LHCN-M2 (cell line): ENCODE measurements around the gene NRCAM. TPM values are rescaled to one million over a fixed set of nuclear protein-coding genes. Genes with fewer than 3 reads are reported as not detected.
A peak's percentile ranks its signal among the peaks of the same experiment; 100 is the strongest.

Experiments used
- DNase-seq: peaks from one replicate; pipeline ENCODE4 v3.0.0-alpha.2; 2012; ENCODE audit warnings: low read depth
- total RNA-seq: library from RNA; depleted of rRNA; stranded (reverse); fragments of >200 nt; gene quantifications from 2 replicates; pipeline ENCODE4 v1.2.3, GENCODE V29; 2014

The NRCAM gene
- total RNA-seq, 1 experiment from 2014 or later: 8.9 TPM

DNA sequence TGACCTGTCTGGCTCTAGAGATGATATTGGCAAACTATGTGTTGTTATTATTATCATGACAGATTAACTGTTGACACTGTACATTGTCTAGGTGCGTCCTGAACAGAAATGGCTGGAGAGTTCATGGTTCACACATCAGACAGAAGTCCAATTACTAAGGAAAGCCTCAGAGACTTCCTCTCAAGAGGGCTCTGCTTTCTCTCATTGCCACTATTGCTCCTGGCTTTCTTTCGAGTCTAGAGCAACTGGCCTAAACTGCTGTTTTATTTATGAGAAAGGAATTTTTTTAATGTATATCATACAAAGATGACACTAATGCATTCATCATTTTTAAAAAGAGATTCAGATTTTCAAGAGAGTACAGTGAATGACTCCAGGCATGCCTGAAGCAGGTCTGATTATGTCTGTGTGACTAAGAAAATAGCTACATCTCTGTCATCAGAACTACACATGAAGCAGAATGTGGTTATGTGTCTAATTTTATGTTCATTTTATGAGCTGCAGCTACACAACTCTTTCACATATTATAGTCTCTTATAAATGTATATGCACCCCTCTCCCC lies 30.4 kb downstream of the NRCAM start:
- DNase-seq: no peak

DNA sequence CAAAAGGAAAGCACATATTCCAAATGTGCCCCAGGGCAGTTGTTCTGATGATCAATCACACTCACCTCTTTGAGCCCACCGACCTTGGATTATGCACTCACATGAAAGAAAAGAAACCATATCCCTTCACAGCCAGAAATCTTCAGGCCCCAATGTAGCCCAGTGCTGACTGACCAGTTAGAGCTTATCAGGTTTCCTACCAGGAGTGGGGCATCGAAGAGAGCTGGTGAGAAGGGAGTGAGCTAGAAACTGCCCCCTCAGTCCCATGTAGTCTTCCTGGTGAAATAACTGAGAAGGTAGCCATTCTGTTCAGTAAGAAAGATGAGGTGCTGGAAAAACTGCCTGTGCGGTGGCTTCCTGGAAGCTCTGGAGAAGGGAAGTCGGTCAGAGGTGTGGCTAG lies 32.2 kb downstream of the NRCAM start:
- no peak for DNase-seq

DNA sequence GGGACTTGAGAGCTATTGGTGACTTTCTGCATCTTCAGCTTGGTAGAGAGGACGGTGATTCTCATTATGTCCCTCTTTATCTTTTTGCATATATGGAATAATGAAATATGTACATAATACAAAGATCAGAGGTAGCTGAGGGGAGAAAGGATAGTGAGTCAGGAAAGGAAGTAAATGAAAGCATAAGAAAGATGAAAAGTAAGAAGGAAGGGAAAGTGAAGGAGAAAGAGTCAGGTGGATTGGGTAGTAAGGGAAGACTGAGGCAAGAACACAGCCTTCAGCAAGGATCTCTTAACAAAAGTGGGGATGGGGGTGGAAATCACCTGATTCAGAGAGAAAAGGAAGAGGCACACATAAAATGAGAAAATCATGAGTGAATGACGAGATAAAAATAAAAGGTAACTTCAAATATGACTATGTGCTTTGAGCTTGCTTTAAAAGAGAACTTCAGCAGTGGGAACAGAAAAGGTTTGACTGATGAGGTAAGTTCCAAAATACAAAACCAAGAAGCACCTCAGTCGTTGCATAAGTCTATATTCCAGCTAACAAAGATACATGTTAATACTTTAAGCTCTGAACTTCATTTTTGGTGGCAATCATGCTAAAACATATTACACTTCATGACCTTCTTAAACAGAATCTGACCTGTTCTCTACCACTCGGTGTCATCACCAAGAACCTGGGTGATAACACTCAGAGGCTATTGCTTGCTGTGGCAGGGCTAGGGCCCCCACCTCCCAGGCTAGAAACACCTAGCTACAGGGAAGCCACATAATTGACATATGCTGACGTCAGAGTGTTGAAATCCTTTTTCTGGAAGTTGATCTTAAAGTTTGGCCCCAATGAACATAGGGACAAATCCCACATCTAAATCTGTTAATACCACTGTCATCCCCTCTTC lies 32.9 kb downstream of the NRCAM start:
- DNase-seq: no peak

GRCh38 chr7:108421720-108422331 lies 34.4 kb downstream of the NRCAM start:
- DNase-seq: no peak

DNA sequence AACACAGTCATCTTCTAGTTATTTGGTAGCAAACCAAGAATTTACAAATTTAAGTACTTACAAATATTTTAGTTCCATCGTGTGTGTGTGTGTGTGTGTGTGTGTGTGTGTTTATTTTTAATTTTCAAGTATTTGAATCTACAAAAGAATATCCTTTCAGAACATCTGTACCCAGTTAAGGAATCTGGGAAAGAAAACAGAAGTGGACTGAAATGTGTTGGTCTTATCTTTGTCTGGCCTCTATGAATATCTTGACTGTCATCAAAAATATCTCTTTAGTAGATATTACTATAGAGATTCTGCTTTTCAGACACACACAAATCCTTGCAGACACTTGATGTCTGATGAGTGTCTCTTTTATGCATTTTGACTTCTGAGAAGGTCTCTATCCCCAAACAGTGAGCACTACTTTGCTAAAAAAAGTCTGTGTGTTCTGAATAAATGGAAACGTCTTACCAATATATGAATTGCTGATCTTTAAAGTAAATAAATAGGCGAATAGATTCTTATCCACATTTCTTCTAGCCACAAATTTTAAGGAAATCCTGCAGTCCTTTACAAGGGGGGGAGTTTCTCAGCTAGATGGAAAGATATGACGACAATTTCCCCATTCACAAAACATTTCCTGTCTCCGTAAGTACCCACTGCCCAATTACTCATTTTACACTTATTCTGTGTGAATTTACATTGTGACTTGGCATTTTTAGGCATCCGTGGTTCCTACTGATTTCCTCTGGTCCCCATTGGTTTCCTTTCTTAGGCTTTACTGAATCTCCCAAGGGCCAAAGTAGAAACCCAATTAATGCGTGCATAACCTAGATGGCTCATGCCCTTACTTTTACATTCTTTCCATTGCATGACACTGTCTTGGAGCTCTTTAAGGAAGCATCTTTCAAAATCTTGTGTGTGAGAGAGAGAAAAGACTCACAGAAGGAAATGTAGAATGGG lies 36.0 kb downstream of the NRCAM start:
- no peak for DNase-seq

GRCh38 chr7:108418946-108419345 lies 37.3 kb downstream of the NRCAM start:
- DNase-seq: no peak

GRCh38 chr7:108417926-108418325 lies 38.3 kb downstream of the NRCAM start:
- peak; percentile 70 for DNase-seq

DNA sequence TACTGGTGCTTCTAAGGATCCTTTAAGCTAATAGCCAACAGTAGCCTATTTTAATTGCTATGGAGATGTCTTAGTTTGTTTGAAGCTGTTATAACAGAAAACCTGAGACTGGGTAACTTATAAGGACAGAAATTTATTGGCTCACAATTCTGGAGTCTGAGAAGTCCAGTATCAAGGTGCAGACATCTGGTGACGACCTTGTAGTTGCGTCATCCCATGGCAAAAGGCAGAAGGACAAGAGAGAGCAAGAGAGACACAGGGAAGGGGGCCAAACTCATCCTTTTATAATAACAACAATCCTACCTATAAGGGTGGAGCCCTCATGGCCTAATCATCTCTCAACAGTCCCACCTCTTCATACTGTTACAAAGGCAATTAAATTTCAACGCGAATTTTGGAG lies 39.1 kb downstream of the NRCAM start:
- DNase-seq: no peak

- peak; percentile 94 for DNase-seq
Measured at GRCh38 chr7:108415821-108416536, 40.3 kb downstream of the NRCAM start.

DNA sequence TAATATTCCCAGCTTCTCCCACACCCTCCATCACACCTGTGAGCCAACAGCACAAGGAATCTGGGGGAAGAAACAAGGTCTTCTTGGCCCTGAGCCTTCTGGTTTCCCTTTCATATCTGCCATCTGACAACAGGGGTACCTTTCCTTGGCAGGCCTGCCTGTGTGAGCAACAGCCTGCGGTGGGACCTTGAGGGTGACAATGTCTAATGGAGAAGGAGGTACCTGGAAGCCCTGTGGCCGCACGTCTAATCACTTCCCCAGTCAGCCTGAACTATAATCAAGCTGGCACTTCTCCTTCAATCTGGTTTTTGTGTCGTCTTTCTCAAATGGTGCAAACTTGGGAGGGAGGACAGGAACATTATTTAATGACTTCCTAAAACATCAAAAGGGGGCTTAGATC lies 41.2 kb downstream of the NRCAM start:
- DNase-seq: no peak

DNA sequence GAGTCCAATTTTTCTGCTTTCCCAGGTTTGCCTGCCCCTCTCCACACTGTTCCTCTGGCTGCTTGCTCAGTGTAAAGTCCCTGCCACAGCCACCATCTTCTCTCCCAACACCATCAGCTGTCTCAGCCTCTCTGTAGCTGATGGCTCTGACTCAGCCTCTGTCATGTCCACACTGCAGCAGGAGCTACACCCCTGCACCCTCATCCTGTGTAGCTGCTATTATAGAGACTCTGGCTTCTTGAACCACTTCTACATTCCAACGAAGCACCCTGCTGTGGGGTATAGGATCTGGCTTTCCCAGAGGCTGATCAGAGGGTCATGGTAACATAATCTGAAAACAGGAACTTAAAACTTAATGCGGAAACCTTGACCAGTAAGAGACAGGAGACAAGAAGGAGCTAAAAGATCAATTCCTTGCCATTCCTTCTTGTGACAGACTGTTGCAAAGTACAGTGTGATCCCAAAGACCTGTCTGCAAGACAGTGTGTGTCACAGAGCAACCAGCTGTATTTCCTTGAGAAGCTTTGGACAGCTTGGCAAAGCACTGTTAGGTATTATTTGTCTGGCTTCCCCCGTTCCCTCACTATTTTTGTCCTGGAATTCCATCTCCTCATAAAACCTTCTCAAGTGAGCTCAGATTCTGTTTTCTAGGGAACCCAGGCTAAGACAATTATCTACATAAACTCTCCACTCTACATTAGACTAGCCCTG lies 42.3 kb downstream of the NRCAM start:
- DNase-seq: peak; percentile 96

DNA sequence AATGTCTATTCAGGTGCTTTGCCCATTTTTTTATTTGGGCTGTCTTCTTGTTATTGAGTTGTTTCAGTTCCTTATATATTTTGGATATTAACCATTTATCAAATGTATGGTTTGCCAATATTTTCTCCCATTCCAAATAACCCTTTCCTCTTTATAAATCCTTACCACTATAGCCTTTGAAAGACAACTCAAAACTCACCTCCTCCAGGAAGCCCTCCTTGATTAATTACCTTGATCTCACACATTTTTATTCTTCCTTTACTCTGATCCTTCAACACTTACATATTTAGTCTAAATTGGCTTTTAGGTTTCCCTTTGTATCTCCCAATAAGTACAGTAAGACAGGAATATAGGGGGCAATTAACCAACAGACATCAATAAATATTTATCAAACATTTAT lies 42.9 kb downstream of the NRCAM start:
- DNase-seq: no peak

GRCh38 chr7:108409146-108409545 lies 47.1 kb downstream of the NRCAM start:
- no peak for DNase-seq

DNA sequence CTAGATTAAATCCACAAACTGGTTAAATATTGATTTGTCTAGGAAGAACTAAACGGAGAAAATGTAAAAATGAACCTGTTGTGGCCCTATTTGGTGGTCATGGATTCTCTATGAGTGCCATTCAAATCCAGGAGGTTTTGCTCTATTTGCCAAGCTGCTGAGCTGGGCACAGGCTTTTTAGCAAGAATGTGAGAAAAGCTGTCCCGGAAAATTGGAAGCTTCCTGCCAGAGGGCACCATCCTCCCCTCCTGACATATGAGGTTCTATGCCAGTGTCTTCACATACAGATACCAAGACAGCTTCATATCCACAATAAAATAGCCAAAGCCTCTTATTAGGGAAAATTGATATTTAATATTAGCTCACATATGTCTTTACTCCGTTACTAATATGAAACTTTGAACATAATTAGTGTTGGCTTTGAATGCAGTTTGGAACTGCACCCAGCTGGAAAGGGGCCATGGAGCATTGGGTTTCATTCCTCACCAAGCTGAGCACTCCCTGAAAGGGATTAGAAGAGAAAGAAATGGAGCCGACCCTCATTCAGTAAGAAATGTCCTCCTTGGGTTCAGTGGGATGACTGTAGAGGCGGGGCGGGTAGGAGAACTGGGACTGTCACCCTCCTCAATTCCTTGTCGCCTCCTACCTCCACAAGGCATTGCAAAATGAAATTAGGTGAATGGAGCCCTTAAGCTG lies 47.8 kb downstream of the NRCAM start:
- no peak for DNase-seq

GRCh38 chr7:108407676-108408075 lies 48.6 kb downstream of the NRCAM start:
- no peak for DNase-seq

DNA sequence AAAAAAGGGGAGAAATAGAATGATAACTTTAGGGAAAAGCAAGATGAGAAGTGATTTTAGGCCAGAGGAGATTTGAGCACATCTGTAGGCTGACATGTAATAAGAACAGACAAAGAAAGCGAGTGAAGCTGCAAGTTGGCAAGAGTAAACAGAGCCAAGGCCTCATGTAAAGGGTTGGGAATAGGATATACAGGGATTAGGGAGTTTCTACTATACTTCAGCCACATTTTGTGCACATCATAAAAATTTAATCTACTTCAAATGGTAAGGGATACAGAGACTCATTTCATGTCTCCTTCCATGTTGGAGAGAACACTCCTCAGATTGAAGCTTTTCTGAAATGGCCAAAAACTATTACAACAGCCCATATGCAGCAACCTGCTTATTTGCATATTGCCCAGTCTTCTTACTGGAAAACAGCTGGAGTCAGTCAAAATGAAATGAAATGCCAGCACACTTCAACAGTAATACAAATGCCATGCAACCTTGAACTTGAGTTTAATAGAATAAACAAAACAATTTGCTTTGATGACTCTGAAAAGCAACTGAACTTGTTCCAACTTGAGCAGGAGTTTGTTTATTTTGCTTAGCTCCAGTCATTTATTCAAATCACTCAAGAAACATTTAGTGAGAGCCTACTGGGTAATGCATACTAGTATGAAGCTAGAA lies 49.9 kb downstream of the NRCAM start:
- peak; percentile 83 for DNase-seq

DNA sequence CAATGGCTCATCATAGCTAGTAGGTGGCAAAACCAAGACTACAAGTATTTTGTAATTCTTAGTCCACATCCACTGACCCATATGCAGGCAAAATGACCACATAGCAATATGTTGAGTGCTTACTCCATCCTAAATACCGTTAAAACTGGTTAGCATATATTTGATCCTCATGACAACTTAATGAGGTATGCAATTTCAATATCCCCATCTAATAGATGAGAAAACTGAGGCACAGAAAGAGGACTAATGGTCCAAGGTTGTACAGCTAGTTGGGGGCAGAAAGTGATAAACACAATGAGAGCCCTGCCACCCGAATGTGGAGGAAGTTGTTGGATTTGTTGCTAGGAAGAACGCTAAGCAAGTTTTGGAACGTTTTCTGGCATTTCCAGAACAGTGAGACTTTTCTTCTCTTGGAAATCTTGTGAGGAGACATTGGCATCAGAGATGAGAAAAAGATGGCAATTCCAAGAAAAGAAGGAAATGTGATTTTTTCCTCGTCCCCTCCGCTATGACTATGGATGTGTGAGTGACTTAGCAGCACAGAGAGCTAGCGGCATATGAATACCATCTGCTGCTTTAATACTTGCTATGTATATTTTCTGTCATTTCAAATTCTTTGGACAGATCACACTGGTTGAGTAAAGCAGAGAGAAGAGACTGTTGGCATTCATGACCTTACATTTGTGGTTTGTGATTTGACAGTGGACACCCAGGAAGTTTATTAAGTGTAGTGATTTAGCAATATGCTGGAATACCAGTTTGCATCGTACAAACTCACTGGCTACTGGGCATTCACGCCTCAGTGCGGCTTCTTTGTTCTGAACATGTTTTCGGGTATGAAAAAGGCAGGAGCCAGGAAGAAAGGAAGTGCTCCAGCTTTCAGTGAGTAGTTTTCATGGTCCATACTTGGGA lies 51.5 kb downstream of the NRCAM start:
- no peak for DNase-seq

DNA sequence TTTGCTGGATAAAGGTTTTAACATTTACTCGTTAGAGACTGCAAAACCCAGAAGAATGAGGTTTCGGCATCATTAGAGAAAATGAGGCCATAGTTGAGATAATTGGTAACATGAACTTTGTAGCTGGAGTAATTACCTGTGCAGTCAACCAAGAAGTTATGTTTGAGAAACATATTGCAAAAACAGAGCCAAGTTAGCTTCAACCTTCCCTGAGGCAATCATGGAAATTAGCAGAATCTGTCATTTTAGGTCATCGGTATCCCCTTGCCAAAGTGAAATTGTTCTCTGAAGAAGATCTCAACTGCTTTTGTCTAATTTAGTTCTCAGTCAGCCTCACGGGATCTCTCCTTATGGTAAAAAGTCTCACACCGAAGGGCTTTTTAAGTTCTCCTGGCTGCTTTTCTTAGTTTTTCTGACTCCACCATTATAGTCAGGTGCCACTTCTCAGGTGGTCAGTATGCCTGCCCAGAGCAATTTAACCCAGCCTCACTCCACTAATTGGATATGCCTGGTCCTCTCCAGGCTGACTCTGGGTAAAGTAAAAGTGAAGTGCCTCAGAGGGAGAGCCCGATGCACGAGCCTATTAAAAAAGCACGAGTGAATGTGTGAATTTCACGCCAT lies 52.5 kb downstream of the NRCAM start:
- no peak for DNase-seq
